Fibroblast of mammary gland (primary cell): ENCODE data around the gene GALNT5.
"Not testable (repeated sequence)": the region's sequence is repeated elsewhere in the genome, so short reads cannot be mapped to it uniquely, and the experiment has no call there.

Experiments
- DNase-seq: peaks from one replicate; pipeline ENCODE4 v3.0.0-alpha.2; 2010; ENCODE audit warnings: low read depth
- H3K4me3 ChIP-seq: 2 replicates; pipeline ENCODE4 v1.5.1; 2011; ENCODE audit warnings: low read depth, mild to moderate bottlenecking, low read length, moderate library complexity; ENCODE audit not compliant: control insufficient read depth
- CTCF ChIP-seq: conservative IDR thresholded peaks from 2 replicates; pipeline ENCODE4 v1.5.1; 2011; ENCODE audit warnings: low read depth, low read length, inconsistent platforms; ENCODE audit not compliant: control insufficient read depth, insufficient read depth

GALNT5 gene

DNA sequence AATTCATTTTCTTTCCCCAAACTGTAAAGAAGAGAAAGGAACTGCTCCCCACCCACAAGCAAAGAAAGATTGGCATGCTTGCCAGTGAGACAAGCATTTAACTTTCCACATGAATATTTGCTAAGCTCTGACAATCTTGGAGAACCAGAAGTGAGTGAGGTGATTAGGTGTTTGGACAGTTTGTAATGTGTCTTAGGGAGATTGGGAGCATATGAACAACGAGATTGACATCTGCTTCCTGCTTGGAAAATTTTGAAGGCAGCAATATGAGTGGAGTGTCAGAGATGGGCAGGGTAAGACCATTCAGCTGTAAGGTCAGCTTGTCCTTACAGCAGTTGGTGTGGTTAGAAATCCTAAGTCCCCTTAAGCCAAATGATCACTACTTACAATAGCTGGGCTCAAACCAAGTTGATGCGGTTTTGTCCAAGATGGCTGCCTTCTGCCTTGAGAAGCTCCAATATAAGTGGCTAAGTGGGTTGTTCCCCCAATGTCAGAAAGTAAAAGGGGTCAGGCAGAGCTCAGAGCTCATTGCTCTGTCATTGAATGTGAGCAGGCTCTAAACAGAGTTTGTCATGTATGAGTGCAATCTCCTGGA is 36.0 kb upstream of the GALNT5 start:
- H3K4me3 ChIP-seq = no peak overlapping the region
- DNase-seq = peak; percentile 2
- no peak for TF ChIP-seq CTCF

DNA sequence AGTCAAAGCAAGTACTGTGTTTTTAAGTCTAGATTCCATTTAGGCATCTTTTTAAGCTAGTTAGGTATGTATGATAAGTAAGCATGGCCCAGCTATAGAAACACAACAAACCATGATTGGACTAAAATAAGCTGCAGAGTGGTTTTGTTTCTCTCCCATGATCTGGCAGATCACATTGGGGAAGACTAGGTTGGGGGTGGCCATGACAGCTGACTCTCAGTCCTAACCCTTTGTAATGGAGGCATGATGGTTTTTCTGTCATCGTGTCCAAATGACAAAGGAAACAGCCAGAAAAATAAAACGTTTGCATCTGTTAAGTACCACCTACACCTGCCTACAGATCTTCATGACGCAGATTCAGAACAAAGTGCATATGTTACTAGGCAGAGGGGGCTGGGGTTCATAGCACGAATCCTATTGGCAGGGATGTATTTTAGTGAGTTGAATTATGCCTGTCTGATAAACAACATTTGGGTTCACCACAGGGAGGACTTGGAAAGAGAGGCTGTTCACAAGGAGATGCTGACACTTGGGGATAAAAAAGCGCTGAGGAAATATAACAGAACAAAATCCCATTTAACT is 33.8 kb upstream of the GALNT5 start:
- DNase-seq = no peak
- H3K4me3 ChIP-seq = no peak overlapping the region
- TF ChIP-seq CTCF = no peak

- H3K4me3 ChIP-seq, DNase-seq: not testable (repeated sequence)
Observed at GRCh38 chr2:157224448-157224847, 33.1 kb upstream of the GALNT5 start.

DNA sequence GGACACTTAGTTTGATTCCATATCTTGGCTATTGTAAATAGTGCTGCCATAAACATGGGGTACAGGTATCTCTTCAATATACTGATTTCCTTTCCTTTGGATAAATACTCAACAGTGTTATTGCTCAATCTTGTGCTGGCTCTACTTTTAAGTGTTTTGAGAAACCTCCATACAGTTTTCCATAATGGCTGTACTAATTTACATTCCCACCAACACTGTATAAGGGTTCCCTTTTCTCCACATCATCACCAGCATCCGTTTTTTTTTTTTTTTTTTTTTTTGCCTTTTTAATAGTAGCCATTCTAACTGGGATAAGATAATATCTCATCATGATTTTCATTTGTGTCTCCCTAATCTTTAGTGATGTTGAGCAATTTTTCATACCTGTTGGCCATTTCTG is 29.9 kb upstream of the GALNT5 start:
- no peak for DNase-seq
- no peak for TF ChIP-seq CTCF
- H3K4me3 ChIP-seq = no peak overlapping the region

DNA sequence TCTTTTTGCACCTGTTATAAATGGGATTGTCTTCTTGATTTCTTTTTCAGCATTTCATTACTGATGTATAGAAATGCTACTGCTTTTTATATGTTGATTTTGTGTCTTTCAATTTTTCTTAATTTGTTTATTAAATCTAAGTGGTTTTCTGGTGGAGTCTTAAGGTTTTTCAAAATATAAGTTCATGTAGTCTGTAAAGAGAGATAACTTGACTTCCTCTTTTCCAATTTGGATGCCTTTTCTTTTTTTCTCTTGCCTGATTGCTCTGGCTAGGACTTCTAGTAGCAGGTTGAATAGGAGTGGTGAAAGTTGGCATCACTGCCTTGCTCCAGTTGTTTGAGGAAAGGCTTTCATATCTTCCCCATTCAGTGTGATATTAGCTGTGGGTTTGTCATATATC is 28.6 kb upstream of the GALNT5 start:
- no peak overlapping the region for H3K4me3 ChIP-seq
- no peak for DNase-seq
- TF ChIP-seq CTCF = no peak

DNA sequence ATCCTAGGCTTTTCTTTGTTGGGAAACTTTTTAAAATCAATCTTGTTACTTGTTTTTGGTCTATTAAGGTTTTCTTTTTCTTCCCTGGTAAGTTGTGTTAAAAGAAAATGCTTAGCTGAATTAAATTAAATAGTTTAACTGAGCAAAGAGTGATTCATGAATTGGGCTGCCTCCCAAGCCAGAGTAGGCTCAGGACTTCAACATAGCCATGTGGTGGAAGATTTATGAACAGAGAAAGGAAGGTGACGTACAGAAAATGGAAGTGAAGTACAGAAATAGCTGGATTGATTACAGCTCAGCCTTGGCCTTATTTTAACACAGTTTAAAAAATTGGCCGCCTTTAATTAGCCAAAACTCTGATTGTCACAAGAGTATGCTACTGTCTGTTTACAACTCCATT is 27.9 kb upstream of the GALNT5 start:
- no peak for TF ChIP-seq CTCF
- DNase-seq = peak; percentile 95
- H3K4me3 ChIP-seq = no peak overlapping the region

- no peak for TF ChIP-seq CTCF
- peak; percentile 23 for DNase-seq
- no peak overlapping the region for H3K4me3 ChIP-seq
Observed at GRCh38 chr2:157231476-157231875, 26.0 kb upstream of the GALNT5 start.
